Mucosa of gallbladder (tissue), 1 donor: ENCODE measurements around the gene CD300A. TPM values are rescaled to one million over a fixed set of nuclear protein-coding genes. Genes with fewer than 3 reads are reported as not detected.

ENCODE experiments used
- total RNA-seq: library from RNA; stranded (reverse); gene quantifications from one replicate; pipeline ENCODE4 v1.2.1, GENCODE V29; 2021
- donor health status: DM: no; HTN: no; CAD: no.

Gene CD300A
- total RNA-seq, 1 donor from 2014 or later, result 15.2 TPM

Other genes starting within 250 kb of the CD300A start
- gene DNAI2, start 192.4 kb upstream of the CD300A start, total RNA-seq, result 0.32 TPM
- 0.32 TPM for gene KIF19, start 140.4 kb upstream of the CD300A start, total RNA-seq
- gene BTBD17, start 104.8 kb upstream of the CD300A start, total RNA-seq, result not detected
- gene GPR142, start 99.1 kb upstream of the CD300A start, total RNA-seq, result 0.20 TPM
- gene GPRC5C, start 34.5 kb upstream of the CD300A start, total RNA-seq, result 148 TPM
- 0.49 TPM for gene CD300LB, start 64.8 kb downstream of the CD300A start, total RNA-seq
- 2.9 TPM for gene CD300C, start 79.5 kb downstream of the CD300A start, total RNA-seq
- gene CD300H, start 100.9 kb downstream of the CD300A start, total RNA-seq, result not detected
- not detected for gene CD300LD, start 125.6 kb downstream of the CD300A start, total RNA-seq
- 0.35 TPM for gene CD300E, start 157.1 kb downstream of the CD300A start, total RNA-seq
- gene CD300LF, start 246.3 kb downstream of the CD300A start, total RNA-seq, result 1.8 TPM